Suprapubic skin (tissue), 4 donors: Measurements from ENCODE around the gene PELI2. TPM values are rescaled to one million over a fixed set of nuclear protein-coding genes. Genes with fewer than 3 reads are reported as not detected.
"Not testable (repeated sequence)": the region's sequence is repeated elsewhere in the genome, so short reads cannot be mapped to it uniquely, and the experiment has no call there.

Experiments used
- DNase-seq, 2 donors: peaks; one replicate each; pipeline ENCODE4 v3.0.0-alpha.2; 2019; ENCODE audit warnings: low spot score in 2 of 2
- H3K27ac ChIP-seq: fragments of 200-600 bp; sonication (generic); one replicate; pipeline ENCODE4 v1.5.1; 2019
- H3K27me3 ChIP-seq: fragments of 200-600 bp; sonication (generic); one replicate; pipeline ENCODE4 v1.5.1; 2019
- H3K36me3 ChIP-seq: fragments of 200-600 bp; sonication (generic); one replicate; pipeline ENCODE4 v1.5.1; 2019
- H3K4me1 ChIP-seq: fragments of 200-600 bp; sonication (generic); one replicate; pipeline ENCODE4 v1.5.1; 2019
- H3K4me3 ChIP-seq: fragments of 200-600 bp; sonication (generic); one replicate; pipeline ENCODE4 v1.5.1; 2019; ENCODE audit warnings: mild to moderate bottlenecking
- H3K9me3 ChIP-seq: fragments of 200-600 bp; sonication (generic); one replicate; pipeline ENCODE4 v1.5.1; 2019
- CTCF ChIP-seq, 2 donors: fragments of 200-600 bp in 1 of 2; fragments of 450-650 bp in 1 of 2; sonication (generic) in 1 of 2; IDR thresholded peaks; one replicate each; pipeline ENCODE4 v1.5.1; 2016 to 2019; ENCODE audit warnings: antibody characterized with exemption in 2 of 2, mild to moderate bottlenecking in 1 of 2, moderate library complexity in 1 of 2
- EP300 ChIP-seq: sonication (generic); formaldehyde crosslinking; IDR thresholded peaks from one replicate; pipeline ENCODE4 v1.6.1; 2017; ENCODE audit warnings: antibody characterized with exemption
- POLR2A ChIP-seq, 2 donors: fragments of 450-650 bp; IDR thresholded peaks; one replicate each; pipeline ENCODE4 v1.6.1; 2017; ENCODE audit warnings: antibody characterized with exemption in 2 of 2, mild to moderate bottlenecking in 2 of 2, moderate library complexity in 2 of 2
- POLR2AphosphoS5 ChIP-seq, 3 donors: sonication (generic); formaldehyde crosslinking; IDR thresholded peaks; one replicate each; pipeline ENCODE4 v1.6.1; 2017; ENCODE audit warnings: antibody characterized with exemption in 3 of 3
- WGBS: methylation state at CpG from one replicate; pipeline ENCODE4 v1.1.5; 2018; 5-methylcytosine and 5-hydroxymethylcytosine counted together
- total RNA-seq, 4 donors: library from RNA; depleted of rRNA; stranded (reverse); fragments of >200 nt; gene quantifications; one replicate each; pipeline ENCODE4 v1.1.0, GENCODE V29; 2016

The PELI2 gene
- total RNA-seq, 4 donors from 2014 or later, result 6.9 to 19.4 (median 12.6) TPM

GRCh38 chr14:56161658-56162057 lies 43.4 kb downstream of the PELI2 start:
- H3K4me3 ChIP-seq, result no peak overlapping the region
- TF ChIP-seq CTCF (IDR thresholded peaks at IDR 0.05), result no peak
- no peak for TF ChIP-seq EP300
- TF ChIP-seq POLR2A (IDR thresholded peaks at IDR 0.05), result no peak
- TF ChIP-seq POLR2AphosphoS5 (IDR thresholded peaks at IDR 0.05), result no peak
- H3K27me3 ChIP-seq, result no peaks in the 10 kb centered on the region
- DNase-seq, result no peak
- no peaks in the 10 kb centered on the region for H3K36me3 ChIP-seq
- H3K27ac ChIP-seq, result no peak overlapping the region
- WGBS, result 97% methylated on average over 1 of the region's 1 CpG
- H3K9me3 ChIP-seq, result no peaks in the 10 kb centered on the region
- peaks cover 13% of the 10 kb centered on the region for H3K4me1 ChIP-seq

- no peak for TF ChIP-seq POLR2A (IDR thresholded peaks at IDR 0.05)
- no peak for TF ChIP-seq EP300
- no peak for TF ChIP-seq POLR2AphosphoS5 (IDR thresholded peaks at IDR 0.05)
- TF ChIP-seq CTCF (IDR thresholded peaks at IDR 0.05), result no peak
- 88% methylated on average over 2 of the region's 2 CpGs for WGBS
Measured at GRCh38 chr14:56162476-56162875, 44.3 kb downstream of the PELI2 start.

GRCh38 chr14:56166579-56166978 lies 48.4 kb downstream of the PELI2 start:
- H3K27me3 ChIP-seq, H3K27ac ChIP-seq, H3K4me3 ChIP-seq, H3K36me3 ChIP-seq, H3K9me3 ChIP-seq, DNase-seq: not testable (repeated sequence)
- H3K4me1 ChIP-seq, result peaks cover 18% of the 10 kb centered on the region
- WGBS, result 95% methylated on average over 7 of the region's 7 CpGs

More at GRCh38 chr14:56162476-56162875, 44.3 kb downstream of the PELI2 start:
- Histone ChIP-seq H3K27ac (no peak overlapping the region), H3K36me3 (no peaks in the 10 kb centered on the region), H3K4me1 (peaks cover 14% of the 10 kb centered on the region), H3K27me3 (no peaks in the 10 kb centered on the region), H3K4me3 (no peak overlapping the region), H3K9me3 (peaks cover 3% of the 10 kb centered on the region)
- no peak for DNase-seq

GRCh38 chr14:56168007-56168616 lies 49.9 kb downstream of the PELI2 start:
- no peak for DNase-seq
- Histone ChIP-seq H3K9me3 (peaks cover 3% of the 10 kb centered on the region), H3K36me3 (no peaks in the 10 kb centered on the region), H3K4me3 (no peak overlapping the region), H3K4me1 (peaks cover 33% of the 10 kb centered on the region), H3K27me3 (no peaks in the 10 kb centered on the region), H3K27ac (peak overlapping the region; percentile 33)
- peak in 1 of 2 donors; percentile 13 for TF ChIP-seq CTCF (IDR thresholded peaks at IDR 0.05)
- no peak for TF ChIP-seq POLR2A (IDR thresholded peaks at IDR 0.05)
- WGBS, result 50% methylated on average over 1 of the region's 3 CpGs

GRCh38 chr14:56170028-56170427 lies 51.8 kb downstream of the PELI2 start:
- H3K4me3 ChIP-seq, result no peak overlapping the region
- no peaks in the 10 kb centered on the region for H3K36me3 ChIP-seq
- H3K4me1 ChIP-seq, result peaks cover 37% of the 10 kb centered on the region
- WGBS, result 97% methylated on average over 6 of the region's 6 CpGs
- no peak overlapping the region for H3K27ac ChIP-seq
- no peak for TF ChIP-seq CTCF (IDR thresholded peaks at IDR 0.05)
- TF ChIP-seq POLR2A (IDR thresholded peaks at IDR 0.05), result no peak
- TF ChIP-seq EP300, result no peak
- TF ChIP-seq POLR2AphosphoS5 (IDR thresholded peaks at IDR 0.05), result no peak
- no peaks in the 10 kb centered on the region for H3K27me3 ChIP-seq
- DNase-seq, result no peak
- H3K9me3 ChIP-seq, result peaks cover 3% of the 10 kb centered on the region
